ENCODE data around the gene POLDIP2. TPM values are rescaled to one million over a fixed set of nuclear protein-coding genes. Genes with fewer than 3 reads are reported as not detected.

The POLDIP2 gene
- total RNA-seq, 1 donor: 82.9 TPM

- Histone ChIP-seq H3K27ac (ENCODE audit: low read depth, low read length) (no peak overlapping the region), H3K27me3 (ENCODE audit: insufficient read depth, low read length) (no peaks in the 10 kb centered on the region), H2AFZ (ENCODE audit: low read length) (no peak overlapping the region), H3K36me3 (ENCODE audit: insufficient read depth, low read length) (no peaks in the 10 kb centered on the region), H3K4me3 (ENCODE audit: insufficient read depth, low read length) (no peak overlapping the region), H3K9me3 (ENCODE audit: low read depth, low read length) (no peaks in the 10 kb centered on the region), H3K79me2 (ENCODE audit: insufficient read depth, low read length) (no peaks in the 10 kb centered on the region), H4K20me1 (ENCODE audit: insufficient read depth, low read length) (no peaks in the 10 kb centered on the region), H3K4me1 (ENCODE audit: insufficient read depth, low read length) (no peaks in the 10 kb centered on the region), H3K4me2 (ENCODE audit: insufficient read depth, low read length) (no peak overlapping the region)
- no peak for TF ChIP-seq CTCF (IDR thresholded peaks at IDR 0.05; ENCODE audit: extremely low read depth, low read depth, low read length)
- no peak for DNase-seq (ENCODE audit: insufficient read length, low spot score, missing footprints)
Measured at GRCh38 chr17:28379814-28380801, 22.8 kb upstream of the POLDIP2 start.

- no peak for TF ChIP-seq CTCF (IDR thresholded peaks at IDR 0.05; ENCODE audit: extremely low read depth, low read depth, low read length)
- H3K27ac ChIP-seq (ENCODE audit: low read depth, low read length): no peak overlapping the region
- H3K27me3 ChIP-seq (ENCODE audit: insufficient read depth, low read length): peaks cover 16% of the 10 kb centered on the region
- H3K36me3 ChIP-seq (ENCODE audit: insufficient read depth, low read length): no peaks in the 10 kb centered on the region
- no peaks in the 10 kb centered on the region for H3K79me2 ChIP-seq (ENCODE audit: insufficient read depth, low read length)
- DNase-seq (ENCODE audit: insufficient read length, low spot score, missing footprints): no peak
- peaks cover 7% of the 10 kb centered on the region for H3K4me1 ChIP-seq (ENCODE audit: insufficient read depth, low read length)
- H2AFZ ChIP-seq (ENCODE audit: low read length): no peak overlapping the region
- H4K20me1 ChIP-seq (ENCODE audit: insufficient read depth, low read length): peaks cover 14% of the 10 kb centered on the region
- H3K4me3 ChIP-seq (ENCODE audit: insufficient read depth, low read length): no peak overlapping the region
- H3K4me2 ChIP-seq (ENCODE audit: insufficient read depth, low read length): peak overlapping the region; percentile 79
- no peaks in the 10 kb centered on the region for H3K9me3 ChIP-seq (ENCODE audit: low read depth, low read length)
Measured at GRCh38 chr17:28372945-28373274, 15.6 kb upstream of the POLDIP2 start.

- Histone ChIP-seq H3K4me2 (ENCODE audit: insufficient read depth, low read length) (peak overlapping the region; percentile 79), H2AFZ (ENCODE audit: low read length) (no peak overlapping the region), H3K4me3 (ENCODE audit: insufficient read depth, low read length) (peak overlapping the region; percentile 65), H3K36me3 (ENCODE audit: insufficient read depth, low read length) (no peaks in the 10 kb centered on the region), H3K27ac (ENCODE audit: low read depth, low read length) (no peak overlapping the region), H3K27me3 (ENCODE audit: insufficient read depth, low read length) (peaks cover 16% of the 10 kb centered on the region), H3K79me2 (ENCODE audit: insufficient read depth, low read length) (no peaks in the 10 kb centered on the region), H3K9me3 (ENCODE audit: low read depth, low read length) (no peaks in the 10 kb centered on the region), H3K4me1 (ENCODE audit: insufficient read depth, low read length) (peaks cover 7% of the 10 kb centered on the region), H4K20me1 (ENCODE audit: insufficient read depth, low read length) (peaks cover 14% of the 10 kb centered on the region)
- DNase-seq (ENCODE audit: insufficient read length, low spot score, missing footprints): peak; percentile 93
- TF ChIP-seq CTCF (IDR thresholded peaks at IDR 0.05; ENCODE audit: extremely low read depth, low read depth, low read length): no peak
Measured at GRCh38 chr17:28372203-28372944, 15.0 kb upstream of the POLDIP2 start.
